Measurements from ENCODE around the gene COX19. TPM values are rescaled to one million over a fixed set of nuclear protein-coding genes. Genes with fewer than 3 reads are reported as not detected.

Gene COX19
- total RNA-seq, 1 experiment from 2014 or later = 12.3 TPM

DNA sequence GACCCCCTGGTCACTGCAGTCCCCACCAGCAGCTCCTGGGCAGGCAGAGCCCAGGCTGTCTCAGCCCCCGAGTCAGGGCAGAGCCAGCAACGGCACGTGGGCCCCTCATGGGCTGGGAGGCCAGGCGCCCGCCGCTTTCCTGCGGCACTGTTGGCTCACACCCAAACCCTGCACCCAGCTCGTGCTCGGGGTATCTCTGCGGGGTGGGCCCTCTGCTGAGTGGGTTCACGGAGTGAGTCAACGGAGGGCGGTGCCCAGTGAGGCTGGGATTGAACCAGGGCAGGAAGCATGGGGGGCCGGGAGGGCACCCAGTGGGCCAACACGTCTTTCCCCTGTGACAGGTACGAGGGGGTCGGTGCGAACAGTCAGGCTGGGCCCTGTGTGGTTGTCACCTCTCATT is 49.7 kb downstream of the COX19 start:
- H2BK15ac ChIP-seq (ENCODE audit: low read depth, low read length) = no peak overlapping the region
- H2BK20ac ChIP-seq (ENCODE audit: low read depth, low read length, poor library complexity, severe bottlenecking) = no peak overlapping the region
- no peak overlapping the region for H3K9ac ChIP-seq (ENCODE audit: extremely low read depth, insufficient read length, low read length)
- H3K14ac ChIP-seq (ENCODE audit: insufficient read depth, low read length) = no peak overlapping the region
- Mint-ChIP-seq H3K9me3 (no peaks in the 10 kb centered on the region; a peak in 1 of 5 replicates), H3K36me3 (ENCODE audit: insufficient read depth in 1 of 3, low read depth in 3 of 3) (no peaks in the 10 kb centered on the region; a peak in 1 of 7 replicates), H3K4me3 (no peak overlapping the region), H3K4me1 (peaks cover 4 to 6% of the 10 kb centered on the region in 2 experiments; a peak in 3 of 4 replicates), H3K27me3 (ENCODE audit: low read depth) (no peaks in the 10 kb centered on the region; the same call in 1 of the 2 replicates), H3K27ac (no peak overlapping the region)
- no peak overlapping the region for H2AK5ac ChIP-seq (ENCODE audit: insufficient read length, low read length)
- no peak overlapping the region for H3K4ac ChIP-seq (ENCODE audit: low read depth, low read length)
- no peak overlapping the region for H3K23ac ChIP-seq (ENCODE audit: insufficient read length, low read depth, low read length)
- H3K23me2 ChIP-seq (ENCODE audit: insufficient read length, low read depth, low read length, poor library complexity, severe bottlenecking) = no peaks in the 10 kb centered on the region
- no peak overlapping the region for H2BK12ac ChIP-seq (ENCODE audit: insufficient read length, low read depth, low read length)
- H3K27ac ChIP-seq (ENCODE audit: insufficient read length, low read depth, low read length) = no peak overlapping the region
- TF ChIP-seq, protein P1, sequence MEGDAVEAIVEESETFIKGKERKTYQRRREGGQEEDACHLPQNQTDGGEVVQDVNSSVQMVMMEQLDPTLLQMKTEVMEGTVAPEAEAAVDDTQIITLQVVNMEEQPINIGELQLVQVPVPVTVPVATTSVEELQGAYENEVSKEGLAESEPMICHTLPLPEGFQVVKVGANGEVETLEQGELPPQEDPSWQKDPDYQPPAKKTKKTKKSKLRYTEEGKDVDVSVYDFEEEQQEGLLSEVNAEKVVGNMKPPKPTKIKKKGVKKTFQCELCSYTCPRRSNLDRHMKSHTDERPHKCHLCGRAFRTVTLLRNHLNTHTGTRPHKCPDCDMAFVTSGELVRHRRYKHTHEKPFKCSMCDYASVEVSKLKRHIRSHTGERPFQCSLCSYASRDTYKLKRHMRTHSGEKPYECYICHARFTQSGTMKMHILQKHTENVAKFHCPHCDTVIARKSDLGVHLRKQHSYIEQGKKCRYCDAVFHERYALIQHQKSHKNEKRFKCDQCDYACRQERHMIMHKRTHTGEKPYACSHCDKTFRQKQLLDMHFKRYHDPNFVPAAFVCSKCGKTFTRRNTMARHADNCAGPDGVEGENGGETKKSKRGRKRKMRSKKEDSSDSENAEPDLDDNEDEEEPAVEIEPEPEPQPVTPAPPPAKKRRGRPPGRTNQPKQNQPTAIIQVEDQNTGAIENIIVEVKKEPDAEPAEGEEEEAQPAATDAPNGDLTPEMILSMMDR (conservative IDR thresholded peaks at IDR 0.05) = no peak
- no peak overlapping the region for H4K5ac ChIP-seq (ENCODE audit: insufficient read length, low read depth, low read length)
- no peaks in the 10 kb centered on the region for H3K27me3 ChIP-seq (ENCODE audit: insufficient read depth, low read length)
- no peak overlapping the region for H4K91ac ChIP-seq (ENCODE audit: insufficient read length, low read depth, low read length)
- H4K20me1 ChIP-seq (ENCODE audit: control insufficient read depth, insufficient read depth, insufficient read length) = no peaks in the 10 kb centered on the region
- H2BK120ac ChIP-seq (ENCODE audit: low read depth, low read length, poor library complexity, severe bottlenecking) = no peak overlapping the region
- no peak overlapping the region for H3T11ph ChIP-seq (ENCODE audit: low read length)
- H2AFZ ChIP-seq (ENCODE audit: low read length) = no peak overlapping the region
- no peaks in the 10 kb centered on the region for H3K4me1 ChIP-seq (ENCODE audit: insufficient read depth, low read length)
- no peak overlapping the region for H3K56ac ChIP-seq (ENCODE audit: insufficient read length, low read depth, low read length)
- H3K79me2 ChIP-seq (ENCODE audit: insufficient read depth, low read length) = no peaks in the 10 kb centered on the region
- no peak overlapping the region for H3K18ac ChIP-seq (ENCODE audit: insufficient read length, low read depth, low read length)
- no peaks in the 10 kb centered on the region for H3K9me3 ChIP-seq (ENCODE audit: control insufficient read depth, low read depth, low read length)
- no peak for DNase-seq
- no CpG with 5 or more reads among the region's 18 CpGs for WGBS (ENCODE audit: extremely low coverage, insufficient read length, low lambda C conversion rate)
- H3K79me1 ChIP-seq (ENCODE audit: insufficient read depth, low read depth, low read length, poor library complexity, severe bottlenecking) = no peaks in the 10 kb centered on the region
- no peak overlapping the region for H2BK5ac ChIP-seq (ENCODE audit: insufficient read length, low read length)
- H4K8ac ChIP-seq (replicated peaks; ENCODE audit: insufficient read length, low read depth, low read length) = no peak overlapping the region
- H3K4me2 ChIP-seq (ENCODE audit: insufficient read depth, insufficient read length, low read length) = no peak overlapping the region

All from H9 (cell line).